ENCODE data around the gene RASA2.
"Not testable (repeated sequence)": the region's sequence is repeated elsewhere in the genome, so short reads cannot be mapped to it uniquely, and the experiment has no call there.

RASA2 gene

DNA sequence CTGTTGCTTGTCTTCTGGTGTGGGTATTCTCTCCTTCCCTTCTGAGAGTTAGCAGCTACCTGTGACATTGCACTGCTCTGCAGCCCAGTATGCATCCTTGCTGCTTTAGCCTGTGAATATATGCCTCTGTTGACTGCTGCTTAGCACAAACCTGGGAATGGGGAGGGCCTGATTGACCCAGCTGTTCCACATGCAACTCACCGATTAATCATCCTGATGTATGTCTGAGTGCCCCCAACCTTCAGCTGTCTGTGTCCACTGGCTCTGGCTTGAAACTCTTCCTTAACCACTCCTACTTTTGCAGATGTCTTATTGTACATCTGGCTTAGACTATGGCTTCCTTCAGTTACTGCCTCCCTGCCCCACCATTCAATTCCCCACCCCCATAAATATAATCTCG is 119.1 kb downstream of the RASA2 start:
- no peaks in the 10 kb centered on the region; the same call in 1 of the 2 replicates for H3K4me1 ChIP-seq (ENCODE audit: insufficient read depth, low read length)
- no peak overlapping the region for H3K27ac ChIP-seq (ENCODE audit: low read length)
- H3K36me3 ChIP-seq (ENCODE audit: insufficient read depth, low read depth, low read length): peaks cover 24% of the 10 kb centered on the region
- H3K9me3 ChIP-seq (ENCODE audit: insufficient read depth, low read depth, low read length): peaks cover 14% of the 10 kb centered on the region
- H3K9ac ChIP-seq (ENCODE audit: low read depth, low read length): no peak overlapping the region
- H3K27me3 ChIP-seq (ENCODE audit: insufficient read depth, low read length): no peaks in the 10 kb centered on the region
- no peak overlapping the region for H3K4me3 ChIP-seq (ENCODE audit: low read length)

DNA sequence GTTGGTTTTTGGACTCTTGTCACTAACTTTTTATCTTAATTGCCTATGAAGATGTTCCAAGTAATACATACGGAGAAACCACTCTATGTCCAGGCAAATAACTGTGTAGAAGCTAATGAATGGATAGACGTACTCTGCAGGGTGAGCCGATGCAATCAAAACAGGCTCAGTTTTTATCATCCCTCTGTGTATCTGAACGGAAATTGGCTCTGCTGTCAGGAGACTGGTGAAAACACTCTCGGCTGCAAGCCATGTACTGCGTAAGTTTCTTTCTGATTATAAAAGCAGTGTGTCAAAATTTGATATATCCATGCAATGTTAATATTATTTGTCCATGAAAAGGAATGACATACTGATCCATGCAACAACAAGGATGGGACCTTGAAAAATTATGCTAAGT is 121.6 kb downstream of the RASA2 start:
- H3K27ac ChIP-seq (ENCODE audit: low read length): no peak overlapping the region
- peaks cover 34% of the 10 kb centered on the region for H3K36me3 ChIP-seq (ENCODE audit: insufficient read depth, low read depth, low read length)
- no peaks in the 10 kb centered on the region; the same call in 1 of the 2 replicates for H3K4me1 ChIP-seq (ENCODE audit: insufficient read depth, low read length)
- no peak overlapping the region for H3K4me3 ChIP-seq (ENCODE audit: low read length)
- H3K9ac ChIP-seq (ENCODE audit: low read depth, low read length): no peak overlapping the region
- no peaks in the 10 kb centered on the region for H3K9me3 ChIP-seq (ENCODE audit: insufficient read depth, low read depth, low read length)
- no peaks in the 10 kb centered on the region for H3K27me3 ChIP-seq (ENCODE audit: insufficient read depth, low read length)

DNA sequence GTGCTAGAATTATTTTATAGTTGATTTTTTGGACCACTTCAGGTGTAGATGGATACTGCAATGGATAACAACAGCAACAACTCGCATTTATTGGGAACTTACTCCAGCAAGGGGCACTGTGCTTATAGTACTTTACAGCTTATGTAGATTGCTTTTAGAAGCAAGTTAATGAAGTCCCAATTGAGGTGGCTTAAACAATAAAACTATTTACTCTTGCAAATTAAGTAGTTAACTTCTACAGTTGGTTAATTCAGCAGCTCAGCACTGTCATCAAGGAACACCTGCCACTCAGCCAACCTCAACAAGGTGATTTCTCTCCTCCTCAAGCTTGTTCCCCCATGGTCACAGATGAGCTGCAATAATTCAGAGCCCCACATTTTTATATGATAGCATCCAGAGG is 124.1 kb downstream of the RASA2 start:
- Histone ChIP-seq H3K27me3 (ENCODE audit: insufficient read depth, low read length) (no peaks in the 10 kb centered on the region), H3K4me1 (ENCODE audit: insufficient read depth, low read length) (no peaks in the 10 kb centered on the region; the same call in 1 of the 2 replicates), H3K4me3 (ENCODE audit: low read length) (no peak overlapping the region), H3K9ac (ENCODE audit: low read depth, low read length) (no peak overlapping the region), H3K9me3 (ENCODE audit: insufficient read depth, low read depth, low read length) (no peaks in the 10 kb centered on the region), H3K36me3 (ENCODE audit: insufficient read depth, low read depth, low read length) (peaks cover 34% of the 10 kb centered on the region), H3K27ac (ENCODE audit: low read length) (no peak overlapping the region)

DNA sequence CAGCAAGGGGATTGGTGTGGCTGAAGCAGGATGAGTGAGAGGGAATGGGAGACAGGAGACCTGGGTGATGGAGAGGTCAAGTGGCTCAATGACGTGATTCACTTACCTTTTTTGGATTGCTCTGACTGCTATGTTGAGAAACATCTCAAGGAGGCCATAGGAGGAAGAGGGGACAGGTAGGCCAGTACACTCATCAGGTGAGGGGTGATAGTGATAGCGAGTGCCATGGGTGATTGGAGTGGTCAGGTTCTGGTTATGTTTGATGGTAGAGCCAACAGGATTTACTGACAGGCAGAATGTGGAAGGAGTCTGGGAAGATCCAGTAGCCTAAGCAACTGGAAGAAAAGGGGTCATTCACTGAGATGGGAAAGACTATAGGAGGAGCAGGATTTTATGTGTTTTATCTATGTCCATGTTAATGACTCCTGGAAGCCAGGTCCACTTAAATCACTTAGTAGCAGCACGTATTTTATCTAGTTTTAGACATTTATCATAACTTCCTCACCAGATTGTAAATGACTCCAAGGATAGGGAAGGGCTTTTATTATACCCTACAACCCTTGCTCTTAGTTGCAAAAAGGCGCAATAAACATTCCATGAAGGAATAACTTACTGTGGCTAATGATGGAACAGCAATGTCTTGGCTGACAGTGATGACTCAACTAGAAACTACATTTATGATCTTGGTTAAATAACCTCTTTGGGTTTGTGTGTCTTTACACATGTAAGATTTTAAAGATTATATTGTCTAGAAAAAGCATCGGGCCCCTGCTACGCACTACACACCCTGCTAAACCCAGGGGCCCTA is 131.5 kb downstream of the RASA2 start:
- Histone ChIP-seq H3K4me3 (ENCODE audit: low read length) (no peak overlapping the region), H3K27ac (ENCODE audit: low read length) (no peak overlapping the region), H3K9me3 (ENCODE audit: insufficient read depth, low read depth, low read length) (no peaks in the 10 kb centered on the region), H3K9ac (ENCODE audit: low read depth, low read length) (no peak overlapping the region), H3K4me1 (ENCODE audit: insufficient read depth, low read length) (peaks cover 4% of the 10 kb centered on the region; the same call in 1 of the 2 replicates), H3K36me3 (ENCODE audit: insufficient read depth, low read depth, low read length) (no peaks in the 10 kb centered on the region), H3K27me3 (ENCODE audit: insufficient read depth, low read length) (no peaks in the 10 kb centered on the region)

DNA sequence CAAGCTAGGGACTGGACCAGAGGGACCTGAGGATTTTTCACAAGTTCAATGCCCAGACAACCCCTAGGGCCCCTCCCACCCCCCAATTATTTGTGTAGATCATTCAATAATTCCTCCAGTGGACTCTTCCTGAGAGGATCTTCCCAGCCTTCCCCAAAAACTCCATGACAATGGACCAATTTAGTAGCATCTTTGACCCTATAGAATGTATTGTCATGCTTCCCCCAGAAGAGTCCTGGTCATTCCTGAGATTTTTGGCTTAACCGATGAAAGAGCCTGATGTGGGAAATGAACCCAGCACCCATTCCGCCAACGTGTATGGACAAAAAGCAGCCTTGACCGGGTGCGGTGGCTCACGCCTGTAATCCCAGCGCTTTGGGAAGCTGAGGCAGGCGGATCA is 132.1 kb downstream of the RASA2 start:
- Histone ChIP-seq H3K4me1 (ENCODE audit: insufficient read depth, low read length) (peaks cover 4% of the 10 kb centered on the region; the same call in 1 of the 2 replicates), H3K4me3 (ENCODE audit: low read length) (no peak overlapping the region), H3K27me3 (ENCODE audit: insufficient read depth, low read length) (no peaks in the 10 kb centered on the region), H3K36me3 (ENCODE audit: insufficient read depth, low read depth, low read length) (no peaks in the 10 kb centered on the region), H3K9ac (ENCODE audit: low read depth, low read length) (no peak overlapping the region), H3K9me3 (ENCODE audit: insufficient read depth, low read depth, low read length) (no peaks in the 10 kb centered on the region), H3K27ac (ENCODE audit: low read length) (no peak overlapping the region)

DNA sequence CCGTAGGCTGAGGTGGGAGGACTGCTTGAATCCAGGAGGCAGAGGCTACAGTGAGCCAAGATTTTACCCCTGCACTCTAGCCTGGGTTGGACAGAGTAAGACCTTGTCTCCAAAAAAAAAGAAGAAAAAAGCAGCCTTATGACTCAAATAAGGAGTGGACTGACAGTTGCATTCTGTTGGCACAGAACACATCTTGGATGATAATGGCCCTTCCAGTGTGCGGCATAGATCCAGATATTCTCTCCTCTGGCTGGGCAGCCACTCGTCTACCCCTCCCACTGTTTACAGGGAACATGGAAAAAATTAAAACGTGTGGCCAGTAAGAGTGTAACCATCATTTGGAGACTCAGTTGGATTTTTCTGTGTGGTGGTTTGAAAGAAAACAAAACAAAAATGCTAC is 132.6 kb downstream of the RASA2 start:
- Histone ChIP-seq H3K27ac (ENCODE audit: low read length) (no peak overlapping the region), H3K4me3 (ENCODE audit: low read length) (no peak overlapping the region), H3K9me3 (ENCODE audit: insufficient read depth, low read depth, low read length) (no peaks in the 10 kb centered on the region), H3K27me3 (ENCODE audit: insufficient read depth, low read length) (no peaks in the 10 kb centered on the region), H3K4me1 (ENCODE audit: insufficient read depth, low read length) (peaks cover 4% of the 10 kb centered on the region; the same call in 1 of the 2 replicates), H3K36me3 (ENCODE audit: insufficient read depth, low read depth, low read length) (no peaks in the 10 kb centered on the region), H3K9ac (ENCODE audit: low read depth, low read length) (no peak overlapping the region)

GRCh38 chr3:141623691-141624090 is 136.9 kb downstream of the RASA2 start:
- no peak overlapping the region for H3K27ac ChIP-seq (ENCODE audit: low read length)
- no peak overlapping the region for H3K9ac ChIP-seq (ENCODE audit: low read depth, low read length)
- H3K9me3 ChIP-seq (ENCODE audit: insufficient read depth, low read depth, low read length): peaks cover 4% of the 10 kb centered on the region
- no peaks in the 10 kb centered on the region for H3K27me3 ChIP-seq (ENCODE audit: insufficient read depth, low read length)
- H3K4me1 ChIP-seq (ENCODE audit: insufficient read depth, low read length): peaks cover 4% of the 10 kb centered on the region; the same call in 1 of the 2 replicates
- no peak overlapping the region for H3K4me3 ChIP-seq (ENCODE audit: low read length)
- no peaks in the 10 kb centered on the region for H3K36me3 ChIP-seq (ENCODE audit: insufficient read depth, low read depth, low read length)

- no peak overlapping the region for H3K9ac ChIP-seq (ENCODE audit: low read depth, low read length)
- H3K27ac ChIP-seq (ENCODE audit: low read length): no peak overlapping the region
- no peak overlapping the region for H3K4me3 ChIP-seq (ENCODE audit: low read length)
- peaks cover 10% of the 10 kb centered on the region for H3K9me3 ChIP-seq (ENCODE audit: insufficient read depth, low read depth, low read length)
- no peaks in the 10 kb centered on the region for H3K36me3 ChIP-seq (ENCODE audit: insufficient read depth, low read depth, low read length)
- H3K4me1 ChIP-seq (ENCODE audit: insufficient read depth, low read length): no peaks in the 10 kb centered on the region
- no peaks in the 10 kb centered on the region for H3K27me3 ChIP-seq (ENCODE audit: insufficient read depth, low read length)
Measured at GRCh38 chr3:141625506-141625905, 138.7 kb downstream of the RASA2 start.

- not testable (repeated sequence) for H3K27ac ChIP-seq (ENCODE audit: low read length); H3K4me1 ChIP-seq (ENCODE audit: insufficient read depth, low read length); H3K27me3 ChIP-seq (ENCODE audit: insufficient read depth, low read length); H3K36me3 ChIP-seq (ENCODE audit: insufficient read depth, low read depth, low read length); H3K9me3 ChIP-seq (ENCODE audit: insufficient read depth, low read depth, low read length); H3K9ac ChIP-seq (ENCODE audit: low read depth, low read length); H3K4me3 ChIP-seq (ENCODE audit: low read length)
Measured at GRCh38 chr3:141628334-141628733, 141.5 kb downstream of the RASA2 start.

DNA sequence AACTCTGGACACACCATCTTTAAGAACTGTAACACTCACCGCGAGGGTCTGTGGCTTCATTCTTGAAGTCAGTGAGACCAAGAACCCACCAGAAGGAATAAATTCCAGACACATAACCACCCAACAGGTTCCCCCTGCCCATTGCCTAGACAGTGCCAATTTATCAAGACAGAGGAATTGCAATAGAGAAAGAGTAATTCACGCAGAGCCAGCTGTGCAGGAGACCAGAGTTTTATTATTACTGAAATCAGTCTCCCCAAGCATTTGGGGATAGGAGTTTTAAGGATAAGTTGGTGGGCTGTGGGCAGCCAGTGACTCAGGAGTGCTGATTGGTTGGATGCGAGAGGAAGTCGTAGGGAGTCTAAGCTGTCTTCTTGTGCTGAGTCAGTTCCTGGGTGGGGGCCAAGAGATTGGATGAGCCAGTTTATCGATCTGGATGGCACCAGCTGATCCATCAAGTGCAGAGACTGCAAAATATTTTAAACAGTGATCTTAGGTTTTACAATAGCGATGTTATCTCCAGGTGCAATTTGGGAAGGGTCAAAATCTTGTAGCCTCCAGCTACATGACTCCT is 142.1 kb downstream of the RASA2 start:
- H3K27me3 ChIP-seq (ENCODE audit: insufficient read depth, low read length); H3K36me3 ChIP-seq (ENCODE audit: insufficient read depth, low read depth, low read length); H3K9ac ChIP-seq (ENCODE audit: low read depth, low read length); H3K9me3 ChIP-seq (ENCODE audit: insufficient read depth, low read depth, low read length); H3K4me1 ChIP-seq (ENCODE audit: insufficient read depth, low read length); H3K27ac ChIP-seq (ENCODE audit: low read length); H3K4me3 ChIP-seq (ENCODE audit: low read length): not testable (repeated sequence)

DNA sequence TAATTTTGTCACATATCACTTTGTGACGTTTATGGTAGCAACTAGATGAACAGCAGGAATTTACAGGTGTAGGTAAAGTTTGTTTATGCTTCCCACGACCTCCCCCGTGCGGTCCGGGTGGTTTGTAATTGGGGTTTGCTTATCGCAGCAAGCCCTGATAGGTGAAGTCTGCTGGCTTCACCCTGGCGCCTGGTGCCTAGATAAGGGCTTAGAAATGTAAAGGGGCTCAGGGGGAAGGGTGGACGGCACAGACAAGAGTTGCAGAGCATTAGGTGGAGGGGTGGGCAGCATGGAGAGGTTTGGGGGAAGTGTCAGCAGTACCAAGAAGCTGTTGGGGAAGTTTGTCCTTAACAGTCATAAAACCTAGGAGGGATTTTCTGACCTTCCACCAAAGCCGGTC is 143.1 kb downstream of the RASA2 start:
- Histone ChIP-seq H3K36me3 (ENCODE audit: insufficient read depth, low read depth, low read length) (no peaks in the 10 kb centered on the region), H3K9ac (ENCODE audit: low read depth, low read length) (no peak overlapping the region), H3K27ac (ENCODE audit: low read length) (no peak overlapping the region), H3K9me3 (ENCODE audit: insufficient read depth, low read depth, low read length) (peaks cover 10% of the 10 kb centered on the region), H3K4me1 (ENCODE audit: insufficient read depth, low read length) (no peaks in the 10 kb centered on the region), H3K4me3 (ENCODE audit: low read length) (no peak overlapping the region), H3K27me3 (ENCODE audit: insufficient read depth, low read length) (no peaks in the 10 kb centered on the region)

DNA sequence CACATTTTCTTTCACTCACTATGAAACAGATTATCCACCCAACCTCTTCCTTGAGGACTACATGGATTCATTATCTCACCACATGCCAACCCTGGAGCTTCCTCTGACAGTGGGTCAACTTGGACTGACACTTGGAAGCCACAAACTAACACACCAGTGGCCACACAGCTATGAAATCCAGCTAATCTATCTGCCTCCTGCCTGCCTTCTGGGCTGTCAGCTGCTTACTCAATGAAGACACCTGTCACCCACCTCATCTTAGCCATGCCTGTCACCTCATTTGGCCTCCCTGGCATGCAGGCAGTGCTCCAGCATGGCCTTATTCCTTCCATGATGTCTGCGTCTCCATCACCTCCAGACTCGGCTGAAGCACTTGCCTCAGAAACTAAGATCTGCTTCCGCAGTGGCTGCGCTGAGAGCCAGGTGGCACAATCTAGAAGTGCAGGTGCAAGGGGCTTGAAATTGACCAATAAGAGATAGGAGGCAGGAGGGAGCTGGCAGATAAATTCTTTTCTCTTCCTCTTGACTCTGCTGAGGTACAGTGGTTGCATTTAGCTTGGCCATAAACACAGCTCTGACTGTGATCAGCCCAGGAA is 146.1 kb downstream of the RASA2 start:
- H3K9ac ChIP-seq (ENCODE audit: low read depth, low read length): no peak overlapping the region
- H3K4me3 ChIP-seq (ENCODE audit: low read length): no peak overlapping the region
- H3K27me3 ChIP-seq (ENCODE audit: insufficient read depth, low read length): no peaks in the 10 kb centered on the region
- H3K4me1 ChIP-seq (ENCODE audit: insufficient read depth, low read length): no peaks in the 10 kb centered on the region
- H3K36me3 ChIP-seq (ENCODE audit: insufficient read depth, low read depth, low read length): no peaks in the 10 kb centered on the region
- H3K9me3 ChIP-seq (ENCODE audit: insufficient read depth, low read depth, low read length): peaks cover 10% of the 10 kb centered on the region
- no peak overlapping the region for H3K27ac ChIP-seq (ENCODE audit: low read length)
